A549 (cell line): Measurements from ENCODE around the gene AEBP2. TPM values are rescaled to one million over a fixed set of nuclear protein-coding genes. Genes with fewer than 3 reads are reported as not detected.

ENCODE experiments used
- ATAC-seq, 2 experiments: fragments of 200-7000 bp in 1 of 2; fragments of >200 bp in 1 of 2; cut with Nextera tagmentation in 1 of 2; cut with Tn5 transposase in 1 of 2; 3 replicates each; pipeline versions ENCODE4 v1.8.0 to v1.9.1; 2018 to 2020; ENCODE audit warnings: mild to moderate bottlenecking in 1 of 2, moderate library complexity in 1 of 2
- CTCF ChIA-PET: fragments of 300-600 bp; sonication (Branson Sonifier 250); formaldehyde crosslinking; extraction: SDS; loops from one replicate; lab custom pipeline; 2021; ENCODE audit warnings: antibody characterized with exemption, inconsistent platforms; lab: Yijun Ruan, JAX
- POLR2A ChIA-PET: fragments of 350-600 bp; formaldehyde crosslinking; extraction: SDS; loops from one replicate; lab custom pipeline; 2021; ENCODE audit warnings: antibody characterized with exemption, inconsistent platforms; lab: Yijun Ruan, JAX
- DNase-seq, 2 experiments: peaks; one replicate each; pipeline versions ENCODE4 v3.0.0 to v3.0.0-alpha.2; 2011 to 2016; ENCODE audit warnings: low read depth in 1 of 2, low spot score in 1 of 2
- FAIRE-seq: peaks from 2 replicates; lab custom pipeline; 2011; peaks lifted over from hg19 to GRCh38; lab: Jason Lieb, UNC
- H3K27ac ChIP-seq, 2 experiments: fragments of >200 bp; sonication (Bioruptor Twin); formaldehyde crosslinking; 3 replicates each; pipeline ENCODE4 v1.5.1; 2016 to 2017
- H3K4me1 ChIP-seq: fragments of >200 bp; sonication (Bioruptor Twin); formaldehyde crosslinking; 3 replicates; pipeline ENCODE4 v1.6.1; 2016
- H3K4me2 ChIP-seq: fragments of >200 bp; sonication (Bioruptor Twin); formaldehyde crosslinking; 3 replicates; pipeline ENCODE4 v1.6.1; 2016
- H3K4me3 ChIP-seq: fragments of >200 bp; sonication (Bioruptor Twin); formaldehyde crosslinking; 3 replicates; pipeline ENCODE4 v1.5.1; 2016
- H3K9me3 ChIP-seq: fragments of >200 bp; sonication (Bioruptor Twin); formaldehyde crosslinking; 3 replicates; pipeline ENCODE4 v1.6.1; 2016
- ATOH8 ChIP-seq: fragments of 250-450 bp; sonication (Bioruptor Pico); IDR thresholded peaks from 2 replicates; pipeline ENCODE4 v1.5.0; 2020; ENCODE audit warnings: low read depth, mild to moderate bottlenecking, moderate library complexity
- BCL3 ChIP-seq: fragments of >200 bp; sonication (Bioruptor Twin); formaldehyde crosslinking; IDR thresholded peaks from 3 replicates; pipeline ENCODE4 v1.6.1; 2016
- CBX2 ChIP-seq: fragments of 200-600 bp; sonication (generic); IDR thresholded peaks from 2 replicates; pipeline ENCODE4 v1.6.1; 2016; ENCODE audit warnings: low read depth, mild to moderate bottlenecking, borderline replicate concordance
- CEBPB ChIP-seq, 2 experiments: fragments of >200 bp in 1 of 2; sonication (Bioruptor Twin) in 1 of 2; formaldehyde crosslinking in 1 of 2; IDR thresholded peaks; 2 replicates each; pipeline ENCODE4 v1.6.1; 2012 to 2016
- CHD4 ChIP-seq: fragments of 200-600 bp; sonication (generic); IDR thresholded peaks from 2 replicates; pipeline ENCODE4 v1.6.1; 2016; ENCODE audit warnings: antibody characterized with exemption, mild to moderate bottlenecking, borderline replicate concordance
- EHF ChIP-seq: fragments of 250-450 bp; sonication (Bioruptor Pico); IDR thresholded peaks from 2 replicates; pipeline ENCODE4 v1.5.0; 2020; ENCODE audit warnings: mild to moderate bottlenecking
- ELK1 ChIP-seq: fragments of 150-350 bp; IDR thresholded peaks from 2 replicates; pipeline ENCODE4 v1.6.1; 2014; ENCODE audit warnings: low read depth, mild to moderate bottlenecking, low read length
- EP300 ChIP-seq, 2 experiments: fragments of >200 bp; sonication (Bioruptor Twin); formaldehyde crosslinking; IDR thresholded peaks; 2 replicates in 1 of 2; 3 replicates in 1 of 2; pipeline ENCODE4 v1.6.1; 2016 to 2017
- FOSB ChIP-seq: fragments of 250-450 bp; sonication (Bioruptor Pico); IDR thresholded peaks from 2 replicates; pipeline ENCODE4 v1.5.0; 2020; ENCODE audit warnings: mild to moderate bottlenecking, moderate library complexity
- FOXS1 ChIP-seq: fragments of 250-450 bp; sonication (Bioruptor Pico); IDR thresholded peaks from 2 replicates; pipeline ENCODE4 v1.5.0; 2020; ENCODE audit warnings: mild to moderate bottlenecking, moderate library complexity
- JUNB ChIP-seq: fragments of >200 bp; sonication (Bioruptor Twin); formaldehyde crosslinking; IDR thresholded peaks from 2 replicates; pipeline ENCODE4 v1.6.1; 2016
- KDM1A ChIP-seq: fragments of 200-600 bp; sonication (generic); IDR thresholded peaks from 2 replicates; pipeline ENCODE4 v1.6.1; 2016; ENCODE audit warnings: low read depth, mild to moderate bottlenecking
- MAFK ChIP-seq: fragments of 450-650 bp; IDR thresholded peaks from 2 replicates; pipeline ENCODE4 v1.6.1; 2014; ENCODE audit not compliant: partially characterized antibody
- MAZ ChIP-seq: fragments of 150-350 bp; IDR thresholded peaks from 2 replicates; pipeline ENCODE4 v1.6.1; 2014; ENCODE audit warnings: antibody characterized with exemption, low read depth, low read length, borderline replicate concordance
- NFE2L2 ChIP-seq: fragments of 150-350 bp; conservative IDR thresholded peaks from 2 replicates; pipeline ENCODE4 v1.6.1; 2014; ENCODE audit warnings: low read length
- NPAS2 ChIP-seq: fragments of 250-450 bp; sonication (Bioruptor Pico); IDR thresholded peaks from 2 replicates; pipeline ENCODE4 v1.8.0; 2022; ENCODE audit warnings: mild to moderate bottlenecking, moderate library complexity, borderline replicate concordance
- POLR2A ChIP-seq: IDR thresholded peaks from 2 replicates; pipeline ENCODE4 v1.6.1; 2012; ENCODE audit warnings: mild to moderate bottlenecking, low read length
- POLR2AphosphoS2 ChIP-seq: conservative IDR thresholded peaks from 2 replicates; pipeline ENCODE4 v1.6.1; 2012; ENCODE audit warnings: low read length, improper control_type of control experiment, inconsistent platforms
- RAD21 ChIP-seq, 2 experiments: fragments of >200 bp in 1 of 2; sonication (Bioruptor Twin) in 1 of 2; formaldehyde crosslinking in 1 of 2; IDR thresholded peaks in 1 of 2; conservative IDR thresholded peaks in 1 of 2; 2 replicates in 1 of 2; 3 replicates in 1 of 2; pipeline ENCODE4 v1.6.1; 2012 to 2018; ENCODE audit warnings: inconsistent platforms in 1 of 2
- RARB ChIP-seq: fragments of 250-450 bp; sonication (Bioruptor Pico); IDR thresholded peaks from 2 replicates; pipeline ENCODE4 v1.8.0; 2021; ENCODE audit warnings: mild to moderate bottlenecking, moderate library complexity
- REST ChIP-seq: fragments of 200-600 bp; sonication (generic); IDR thresholded peaks from 2 replicates; pipeline ENCODE4 v1.6.1; 2016; ENCODE audit warnings: antibody characterized with exemption, mild to moderate bottlenecking, moderate library complexity
- TFCP2L1 ChIP-seq: fragments of 250-450 bp; sonication (Bioruptor Pico); IDR thresholded peaks from 2 replicates; pipeline ENCODE4 v1.5.0; 2021; ENCODE audit warnings: mild to moderate bottlenecking
- ZC3H11A ChIP-seq: fragments of 450-650 bp; IDR thresholded peaks from 2 replicates; pipeline ENCODE4 v1.6.1; 2014; ENCODE audit warnings: antibody characterized with exemption, mild to moderate bottlenecking
- ZFP36 ChIP-seq: fragments of 450-650 bp; IDR thresholded peaks from 2 replicates; pipeline ENCODE4 v1.6.1; 2014; ENCODE audit warnings: borderline replicate concordance; ENCODE audit not compliant: partially characterized antibody
- WGBS: methylation state at CpG from one replicate; pipeline ENCODE4 v1.1.6; 2017; ENCODE audit errors: missing lambda C conversion rate; 5-methylcytosine and 5-hydroxymethylcytosine counted together
- polyA plus RNA-seq, 4 experiments: library from polyadenylated mRNA; depleted of rRNA in 3 of 4; stranded (reverse); fragments of >200 nt; fragmentation: RNase III in 1 of 4; extraction: RNeasy Plus Mini Kit Qiagen cat#74134 plus additional on column Dnase treatment in 1 of 4; gene quantifications; 2 replicates in 3 of 4; 3 replicates in 1 of 4; pipeline ENCODE4 v1.2.3, GENCODE V29; 2011 to 2017

AEBP2 gene
- polyA plus RNA-seq, 2 of the 4 experiments (the other 2 are of a cell fraction), result 23.5 to 27.3 TPM

- TF ChIP-seq ZC3H11A (no peak), CEBPB (IDR thresholded peaks at IDR 0.05) (no peak), TFCP2L1 (no peak), CBX2 (no peak)
These were observed 23.1 kb downstream of the AEBP2 start (continued) for GRCh38 chr12:19462406-19462805.

- no peaks in the 10 kb centered on the region for H3K9me3 ChIP-seq
- POLR2A ChIA-PET, result no interaction called here
- DNase-seq (no peak), FAIRE-seq (no peak)
- H3K4me2 ChIP-seq, result no peak overlapping the region
- no peak for TF ChIP-seq BCL3
- no peak for TF ChIP-seq MAFK
- no peak for TF ChIP-seq MAZ
- TF ChIP-seq JUNB, result no peak
- TF ChIP-seq RARB, result no peak
- TF ChIP-seq KDM1A, result no peak
- no peak for TF ChIP-seq POLR2AphosphoS2
- TF ChIP-seq, all 56 proteins: peak for 0
- H3K4me1 ChIP-seq, result 0 out of 3 replicates have a peak, but pooled peaks cover 4% of the 10 kb centered on the region
- no peak overlapping the region for H3K4me3 ChIP-seq
- CTCF ChIA-PET, result interaction anchor here (0.6 kb wide), 1 partner anchor 15 kb away, joined by 3 read pairs; no protein-coding TSS in a partner anchor
- H3K27ac ChIP-seq, result no peak overlapping the region
- ATAC-seq, result no peak
These were observed 24.9 kb downstream of the AEBP2 start for GRCh38 chr12:19464192-19464580.

- POLR2A ChIA-PET, result no interaction called here
- WGBS, result 96% methylated on average over 6 of the region's 6 CpGs
- 0 out of 3 replicates have a peak, but pooled peaks cover 4% of the 10 kb centered on the region for H3K4me1 ChIP-seq
- no peaks in the 10 kb centered on the region for H3K9me3 ChIP-seq
- TF ChIP-seq FOXS1 (no peak), MAFK (peak; percentile 73)
- no peak for ATAC-seq
- DNase-seq, result no peak
- no peak overlapping the region for H3K27ac ChIP-seq
- no peak overlapping the region for H3K4me3 ChIP-seq
- FAIRE-seq, result no peak
- H3K4me2 ChIP-seq, result no peak overlapping the region
- CTCF ChIA-PET, result no interaction called here
These were observed 26.4 kb downstream of the AEBP2 start for GRCh38 chr12:19465711-19466110.

GRCh38 chr12:19474147-19474546 is 34.9 kb downstream of the AEBP2 start:
- POLR2A ChIA-PET, result no interaction called here

More at GRCh38 chr12:19474147-19474546, 34.9 kb downstream of the AEBP2 start:
- Histone ChIP-seq H3K4me2 (no peak overlapping the region), H3K4me1 (no peaks in the 10 kb centered on the region), H3K4me3 (no peak overlapping the region), H3K27ac (no peak overlapping the region), H3K9me3 (no peaks in the 10 kb centered on the region)
- DNase-seq (no peak), ATAC-seq (no peak), FAIRE-seq (peak; percentile 56)
- CTCF ChIA-PET, result no interaction called here
- no peak for TF ChIP-seq ATOH8
- TF ChIP-seq ZFP36, result no peak
- TF ChIP-seq BCL3, result no peak
- TF ChIP-seq EHF, result no peak
- TF ChIP-seq MAZ, result no peak
- no peak for TF ChIP-seq EP300 (IDR thresholded peaks at IDR 0.05)
- no peak for TF ChIP-seq RAD21 (conservative IDR thresholded peaks at IDR 0.05 in 1 of 2, IDR thresholded peaks at IDR 0.05 in 1 of 2)
- no peak for TF ChIP-seq KDM1A
- TF ChIP-seq CHD4, result no peak
- no peak for TF ChIP-seq NPAS2 (CRISPR knock-in tag)
- no peak for TF ChIP-seq REST
- no peak for TF ChIP-seq CBX2
- no peak for TF ChIP-seq FOSB (CRISPR knock-in tag)
- TF ChIP-seq NFE2L2, result no peak
- no peak for TF ChIP-seq POLR2A
- no peak for TF ChIP-seq ELK1
